ENCODE measurements around the gene IL22. TPM values are rescaled to one million over a fixed set of nuclear protein-coding genes. Genes with fewer than 3 reads are reported as not detected.

The IL22 gene
- total RNA-seq, 1 donor from 2014 or later, result not detected

DNA sequence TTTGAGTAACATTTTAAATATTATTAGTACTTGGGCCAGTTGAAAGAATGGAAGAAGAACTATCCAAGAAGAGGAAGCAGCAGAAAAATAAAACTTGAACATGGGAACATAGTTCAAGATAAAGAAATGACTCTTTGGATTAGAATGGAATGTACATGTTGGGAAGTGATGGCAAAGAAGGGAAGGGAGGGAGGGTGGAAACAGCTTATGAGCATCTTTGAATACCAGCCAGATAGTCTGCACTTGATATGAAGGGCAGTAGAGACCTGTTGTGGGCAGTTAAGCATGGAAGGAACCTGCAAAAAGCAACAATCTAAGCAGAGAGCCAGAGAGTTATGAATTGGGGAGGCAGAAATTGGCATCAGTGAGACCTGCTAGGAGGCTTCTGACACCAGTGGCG lies 10.0 kb upstream of the IL22 start:
- Histone ChIP-seq H4K20me1 (ENCODE audit: low read depth) (no peaks in the 10 kb centered on the region), H3F3A (ENCODE audit: low read depth) (no peaks in the 10 kb centered on the region), H2AFZ (replicated peaks) (peak overlapping the region; percentile 60), H3K9ac (no peak overlapping the region), H3K9me3 (ENCODE audit: low read depth) (no peaks in the 10 kb centered on the region), H3K36me3 (no peaks in the 10 kb centered on the region), H3K27ac (no peak overlapping the region), H3K4me2 (no peak overlapping the region), H3K79me2 (ENCODE audit: low read depth) (no peaks in the 10 kb centered on the region), H3K4me3 (no peak overlapping the region), H3K4me1 (no peaks in the 10 kb centered on the region), H3K27me3 (no peaks in the 10 kb centered on the region)
- Mint-ChIP-seq H3K4me3 (no peak overlapping the region), H3K4me1 (peaks cover 4% of the 10 kb centered on the region), H3K27me3 (ENCODE audit: insufficient read depth, low read depth) (no peaks in the 10 kb centered on the region), H3K9me3 (no peaks in the 10 kb centered on the region), H3K36me3 (no peaks in the 10 kb centered on the region), H3K27ac (no peak overlapping the region)
- TF ChIP-seq EZH2 (IDR thresholded peaks at IDR 0.05), result no peak
- no peak for TF ChIP-seq EZH2phosphoT487 (IDR thresholded peaks at IDR 0.05)
- TF ChIP-seq, protein P1, sequence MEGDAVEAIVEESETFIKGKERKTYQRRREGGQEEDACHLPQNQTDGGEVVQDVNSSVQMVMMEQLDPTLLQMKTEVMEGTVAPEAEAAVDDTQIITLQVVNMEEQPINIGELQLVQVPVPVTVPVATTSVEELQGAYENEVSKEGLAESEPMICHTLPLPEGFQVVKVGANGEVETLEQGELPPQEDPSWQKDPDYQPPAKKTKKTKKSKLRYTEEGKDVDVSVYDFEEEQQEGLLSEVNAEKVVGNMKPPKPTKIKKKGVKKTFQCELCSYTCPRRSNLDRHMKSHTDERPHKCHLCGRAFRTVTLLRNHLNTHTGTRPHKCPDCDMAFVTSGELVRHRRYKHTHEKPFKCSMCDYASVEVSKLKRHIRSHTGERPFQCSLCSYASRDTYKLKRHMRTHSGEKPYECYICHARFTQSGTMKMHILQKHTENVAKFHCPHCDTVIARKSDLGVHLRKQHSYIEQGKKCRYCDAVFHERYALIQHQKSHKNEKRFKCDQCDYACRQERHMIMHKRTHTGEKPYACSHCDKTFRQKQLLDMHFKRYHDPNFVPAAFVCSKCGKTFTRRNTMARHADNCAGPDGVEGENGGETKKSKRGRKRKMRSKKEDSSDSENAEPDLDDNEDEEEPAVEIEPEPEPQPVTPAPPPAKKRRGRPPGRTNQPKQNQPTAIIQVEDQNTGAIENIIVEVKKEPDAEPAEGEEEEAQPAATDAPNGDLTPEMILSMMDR (IDR thresholded peaks at IDR 0.05), result no peak
- DNase-seq (ENCODE audit: low spot score), result no peak

DNA sequence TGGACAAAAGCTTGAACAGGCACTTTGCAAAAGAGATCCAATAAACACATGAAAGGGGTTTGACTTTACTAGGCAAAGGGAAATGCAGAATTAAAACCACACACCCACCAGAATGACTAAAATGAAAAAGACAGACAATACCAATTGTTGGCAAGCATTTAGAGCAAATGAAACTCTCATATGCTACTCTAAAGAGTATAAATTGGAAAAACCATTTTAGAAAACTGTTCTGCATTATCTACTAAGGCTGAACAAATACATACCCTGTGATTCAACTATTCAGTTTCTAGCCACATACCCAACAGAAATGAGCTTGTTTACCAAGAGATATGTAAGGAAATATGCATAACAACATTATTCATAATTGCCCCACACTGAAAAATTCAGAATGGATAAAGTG lies 8.5 kb upstream of the IL22 start:
- no peaks in the 10 kb centered on the region for H3K36me3 ChIP-seq
- H3K4me1 Mint-ChIP-seq, result peaks cover 4% of the 10 kb centered on the region
- H3K4me2 ChIP-seq, result no peak overlapping the region
- TF ChIP-seq EZH2phosphoT487 (IDR thresholded peaks at IDR 0.05), result no peak
- TF ChIP-seq EZH2 (IDR thresholded peaks at IDR 0.05), result no peak
- TF ChIP-seq, protein P1 (IDR thresholded peaks at IDR 0.05), result no peak
- DNase-seq (ENCODE audit: low spot score), result no peak
- H3K27me3 Mint-ChIP-seq (ENCODE audit: insufficient read depth, low read depth), result no peaks in the 10 kb centered on the region
- H2AFZ ChIP-seq (replicated peaks), result no peak overlapping the region
- no peaks in the 10 kb centered on the region for H3K27me3 ChIP-seq
- H3K4me3 Mint-ChIP-seq, result no peak overlapping the region
- H3K4me1 ChIP-seq, result no peaks in the 10 kb centered on the region
- no peak overlapping the region for H3K27ac Mint-ChIP-seq
- no peaks in the 10 kb centered on the region for H4K20me1 ChIP-seq (ENCODE audit: low read depth)
- no peak overlapping the region for H3K27ac ChIP-seq
- no peaks in the 10 kb centered on the region for H3K9me3 Mint-ChIP-seq
- no peak overlapping the region for H3K9ac ChIP-seq
- no peaks in the 10 kb centered on the region for H3K79me2 ChIP-seq (ENCODE audit: low read depth)
- no peaks in the 10 kb centered on the region for H3F3A ChIP-seq (ENCODE audit: low read depth)
- no peak overlapping the region for H3K4me3 ChIP-seq
- H3K36me3 Mint-ChIP-seq, result no peaks in the 10 kb centered on the region
- no peaks in the 10 kb centered on the region for H3K9me3 ChIP-seq (ENCODE audit: low read depth)

DNA sequence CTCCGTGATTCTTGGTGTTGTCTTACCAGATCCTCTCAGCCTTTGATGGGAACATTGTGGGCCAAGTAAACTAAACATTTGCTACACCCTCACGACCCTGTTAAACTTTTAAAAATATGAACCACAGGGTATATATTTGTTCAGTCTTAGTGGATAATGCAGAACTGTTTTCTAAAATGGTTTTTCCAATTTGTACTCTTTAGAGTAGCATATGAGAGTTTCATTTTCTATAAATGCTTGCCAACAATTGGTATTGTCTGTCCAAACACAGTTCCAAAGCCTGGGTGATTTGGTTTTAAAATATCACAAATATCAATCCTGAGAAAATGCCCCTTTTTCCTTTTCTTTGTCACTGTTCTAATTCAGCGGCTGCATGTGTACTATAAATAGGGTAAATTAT lies 6.7 kb upstream of the IL22 start:
- Mint-ChIP-seq H3K27me3 (ENCODE audit: insufficient read depth, low read depth) (no peaks in the 10 kb centered on the region), H3K9me3 (no peaks in the 10 kb centered on the region), H3K4me1 (peaks cover 4% of the 10 kb centered on the region), H3K27ac (no peak overlapping the region), H3K36me3 (no peaks in the 10 kb centered on the region), H3K4me3 (no peak overlapping the region)
- Histone ChIP-seq H3K4me1 (no peaks in the 10 kb centered on the region), H3K4me3 (no peak overlapping the region), H3F3A (ENCODE audit: low read depth) (no peaks in the 10 kb centered on the region), H3K9ac (no peak overlapping the region), H3K9me3 (ENCODE audit: low read depth) (no peaks in the 10 kb centered on the region), H3K36me3 (no peaks in the 10 kb centered on the region), H3K27me3 (no peaks in the 10 kb centered on the region), H4K20me1 (ENCODE audit: low read depth) (no peaks in the 10 kb centered on the region), H3K4me2 (no peak overlapping the region), H3K27ac (no peak overlapping the region), H3K79me2 (ENCODE audit: low read depth) (no peaks in the 10 kb centered on the region), H2AFZ (replicated peaks) (no peak overlapping the region)
- TF ChIP-seq EZH2phosphoT487 (IDR thresholded peaks at IDR 0.05), result no peak
- no peak for TF ChIP-seq EZH2 (IDR thresholded peaks at IDR 0.05)
- TF ChIP-seq, protein P1 (IDR thresholded peaks at IDR 0.05), result no peak
- DNase-seq (ENCODE audit: low spot score), result no peak

Measured in neural progenitor cell (in vitro differentiated cells).